NCI-H510A (cell line): ENCODE data around the gene AHCYL2.
"Not testable (repeated sequence)": the region's sequence is repeated elsewhere in the genome, so short reads cannot be mapped to it uniquely, and the experiment has no call there.

Experiments
- DNase-seq: peaks from one replicate; lab custom pipeline; 2025; lab: John Stamatoyannopoulos, UW

AHCYL2 gene

GRCh38 chr7:129244220-129244619 lies 19.4 kb downstream of the AHCYL2 start:
- no peak for DNase-seq

DNA sequence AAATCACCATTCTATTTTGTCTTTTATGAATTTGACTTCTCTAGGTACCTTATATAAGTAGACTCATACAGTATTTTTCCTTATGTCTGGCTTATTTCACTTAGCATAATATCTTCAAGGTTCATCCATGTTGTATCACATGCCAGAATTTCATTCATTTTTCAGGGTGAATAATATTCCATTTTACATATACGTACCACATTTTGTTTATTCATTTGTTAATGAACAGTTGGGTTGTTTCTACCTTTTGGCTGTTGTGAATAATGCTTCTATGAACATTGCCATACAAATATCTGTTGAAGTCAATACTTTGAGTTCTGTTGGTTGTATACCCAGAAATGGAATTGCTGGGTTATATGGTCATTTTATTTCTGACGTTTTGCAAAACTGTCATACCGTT lies 20.7 kb downstream of the AHCYL2 start:
- DNase-seq, result no peak

DNA sequence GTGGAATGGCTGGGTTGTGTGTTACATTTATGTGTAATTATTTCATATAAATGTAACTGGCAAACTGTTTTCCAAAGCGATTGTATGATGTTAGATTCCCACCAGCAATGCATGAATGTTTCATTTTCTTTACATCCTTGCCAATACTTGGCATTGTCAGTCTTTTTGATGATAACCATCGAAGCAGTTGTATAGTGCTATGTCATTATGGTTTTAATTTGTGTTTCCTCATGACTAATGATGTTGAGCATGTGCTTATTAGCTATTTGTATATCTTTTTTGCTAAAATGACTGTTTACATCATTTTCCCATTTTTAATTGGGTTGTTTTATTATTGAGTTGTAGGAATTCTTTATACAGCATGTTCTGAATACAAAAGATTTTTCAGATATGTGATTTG lies 22.3 kb downstream of the AHCYL2 start:
- DNase-seq, result no peak

GRCh38 chr7:129252128-129252527 lies 27.3 kb downstream of the AHCYL2 start:
- DNase-seq, result no peak

- not testable (repeated sequence) for DNase-seq
Observed at GRCh38 chr7:129252603-129253002, 27.8 kb downstream of the AHCYL2 start.

GRCh38 chr7:129255800-129256199 lies 31.0 kb downstream of the AHCYL2 start:
- DNase-seq, result no peak

DNA sequence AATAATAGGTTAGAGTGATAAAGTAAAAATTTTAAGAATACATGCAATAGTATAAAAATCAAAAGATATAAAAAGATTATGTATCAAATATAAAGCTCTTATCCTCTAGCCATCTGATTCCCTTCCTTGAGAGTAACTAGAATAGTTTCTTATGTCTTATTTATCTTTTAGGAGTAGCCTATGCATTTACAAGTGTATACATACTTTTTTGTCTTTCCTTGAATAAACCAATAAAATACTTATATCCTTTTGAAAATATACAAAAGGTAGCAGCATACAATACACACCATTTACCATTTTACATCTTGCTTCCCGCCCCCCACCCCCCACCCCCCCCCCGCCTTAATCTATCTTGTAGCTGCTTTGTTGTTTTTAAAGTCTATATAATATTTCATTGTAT lies 31.4 kb downstream of the AHCYL2 start:
- no peak for DNase-seq

- no peak for DNase-seq
Observed at GRCh38 chr7:129257168-129257567, 32.3 kb downstream of the AHCYL2 start.

GRCh38 chr7:129258649-129259389 lies 34.0 kb downstream of the AHCYL2 start:
- no peak for DNase-seq

DNA sequence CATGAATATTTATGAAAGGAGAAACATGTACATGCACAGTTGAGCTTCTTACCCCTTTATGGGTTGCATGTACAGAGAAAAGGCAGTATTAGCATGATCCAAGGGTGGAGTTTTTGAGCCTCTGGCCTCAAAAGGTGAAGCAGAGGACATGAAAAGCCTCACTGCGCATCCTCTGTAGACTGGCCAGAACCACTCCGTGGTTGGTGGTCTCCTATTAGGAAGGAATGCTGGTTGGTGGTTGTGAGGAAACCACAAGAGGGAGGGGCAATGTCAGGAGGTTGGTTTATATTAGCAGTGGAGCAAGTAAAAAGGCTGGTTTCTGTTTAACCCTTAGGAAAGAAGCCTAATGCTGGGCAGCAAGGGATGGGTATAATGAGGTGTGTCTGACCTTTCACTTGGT lies 37.5 kb downstream of the AHCYL2 start:
- DNase-seq, result no peak

DNA sequence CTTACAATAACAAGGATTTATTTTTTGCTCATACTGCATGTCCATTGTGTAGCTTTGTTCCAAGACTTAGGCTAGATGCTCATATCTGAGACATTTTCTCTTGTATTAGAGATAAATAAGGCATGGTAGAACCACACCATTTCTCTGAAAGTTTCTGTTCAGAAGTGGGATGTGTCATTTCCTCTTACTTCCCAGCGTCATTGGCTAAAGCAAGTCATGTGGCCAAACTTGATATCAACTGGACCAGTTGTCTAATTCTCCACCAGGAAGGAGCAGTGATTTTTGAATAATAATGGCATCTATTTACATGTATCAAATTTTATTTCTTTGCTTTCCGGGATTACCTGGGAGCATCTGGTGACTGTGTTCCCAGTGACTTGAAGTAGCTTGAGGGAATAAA lies 38.3 kb downstream of the AHCYL2 start:
- DNase-seq, result no peak

DNA sequence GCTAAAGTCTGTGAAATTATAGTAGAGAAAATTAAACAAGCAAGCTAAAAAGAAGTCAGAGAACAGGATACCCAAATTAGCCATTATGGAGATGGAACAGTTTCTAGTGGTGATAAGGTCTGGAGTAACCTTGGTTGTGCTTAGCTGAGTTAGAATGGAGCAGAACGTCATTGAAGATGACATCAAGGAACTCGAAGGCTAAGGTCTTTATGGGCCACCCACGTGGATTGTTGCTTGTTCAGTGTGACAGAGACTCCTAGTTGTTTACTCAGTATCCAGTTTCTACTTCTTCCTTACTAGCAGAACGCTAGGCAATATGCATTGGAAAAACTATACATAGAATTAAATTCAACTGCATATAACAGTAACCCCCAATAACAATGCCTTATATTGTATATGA lies 39.7 kb downstream of the AHCYL2 start:
- DNase-seq, result no peak

GRCh38 chr7:129265328-129265727 lies 40.5 kb downstream of the AHCYL2 start:
- DNase-seq, result no peak

- DNase-seq, result no peak
Observed at GRCh38 chr7:129266181-129266580, 41.4 kb downstream of the AHCYL2 start.

GRCh38 chr7:129270077-129270476 lies 45.2 kb downstream of the AHCYL2 start:
- no peak for DNase-seq

DNA sequence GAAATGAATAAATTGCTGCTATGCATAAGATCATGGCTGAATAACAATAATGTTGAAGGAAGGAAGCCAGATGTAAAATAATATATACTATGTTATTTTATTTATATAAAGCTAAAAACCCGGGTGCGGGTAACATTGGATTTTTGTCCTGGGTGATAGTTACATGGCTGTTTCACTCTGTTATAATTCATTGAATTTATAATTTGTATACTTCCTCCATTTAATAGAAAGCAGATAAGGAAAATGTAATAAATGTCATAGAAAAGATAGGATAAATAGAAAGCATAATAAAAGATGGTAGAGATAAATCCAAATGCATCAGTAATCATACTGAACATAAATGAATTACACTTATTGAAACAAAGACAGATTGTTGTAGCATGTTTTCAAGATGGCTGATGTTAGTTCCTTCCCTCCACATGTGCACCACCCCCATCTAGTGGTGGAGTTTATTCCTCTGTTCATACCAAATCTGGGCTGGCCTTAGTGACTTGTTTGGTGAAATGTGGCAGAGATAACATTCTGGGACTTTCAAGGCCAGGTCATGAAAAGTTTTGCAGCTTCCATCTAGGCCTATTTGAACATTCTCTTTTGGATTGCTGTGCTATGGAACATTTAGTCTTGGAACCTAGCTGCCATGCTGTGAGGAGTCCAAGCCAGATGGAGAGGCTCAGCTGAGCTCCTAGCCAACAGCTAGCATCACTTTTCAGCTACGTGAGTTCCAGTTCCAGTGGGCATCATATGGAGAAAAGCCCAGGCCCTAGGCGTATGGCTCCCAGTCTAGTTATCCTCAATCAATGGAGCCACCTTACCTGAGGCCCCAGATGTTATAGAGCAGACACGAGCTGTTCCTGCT lies 46.9 kb downstream of the AHCYL2 start:
- DNase-seq, result no peak

GRCh38 chr7:129273936-129274335 lies 49.1 kb downstream of the AHCYL2 start:
- DNase-seq, result no peak

GRCh38 chr7:129277629-129278028 lies 52.8 kb downstream of the AHCYL2 start:
- DNase-seq, result no peak

- DNase-seq, result no peak
Observed at GRCh38 chr7:129278688-129279087, 53.9 kb downstream of the AHCYL2 start.

- no peak for DNase-seq
Observed at GRCh38 chr7:129279757-129280156, 54.9 kb downstream of the AHCYL2 start.

DNA sequence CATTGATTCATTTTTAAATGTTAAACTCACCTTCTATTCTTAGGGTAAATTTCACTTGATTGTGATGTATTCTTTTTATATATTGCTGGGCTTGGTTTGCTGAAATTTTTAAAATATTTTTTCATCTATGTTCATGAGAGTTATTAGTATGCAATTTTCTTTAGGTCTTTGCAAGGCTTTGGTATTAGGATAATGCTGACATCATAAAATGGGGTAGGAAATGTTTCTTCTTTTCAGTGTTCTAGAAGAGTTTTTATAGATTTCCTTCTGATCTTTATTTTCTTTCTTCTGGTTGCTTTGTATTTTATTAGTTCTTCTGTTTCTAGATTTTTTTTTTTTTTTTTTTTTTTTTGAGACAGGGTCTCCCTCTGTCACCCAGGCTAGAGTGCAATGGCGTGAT lies 56.3 kb downstream of the AHCYL2 start:
- no peak for DNase-seq

- DNase-seq, result no peak
Observed at GRCh38 chr7:129282865-129283264, 58.0 kb downstream of the AHCYL2 start.

- no peak for DNase-seq
Observed at GRCh38 chr7:129283936-129284335, 59.1 kb downstream of the AHCYL2 start.
